Nephron (organoid): ENCODE measurements around the gene ASAP2.

Source experiments
- H3K27ac Mint-ChIP-seq, 3 experiments: 2 replicates each; pipeline ENCODE4 v1.8.0; 2020; ENCODE audit warnings: mixed read lengths in 3 of 3, mild to moderate bottlenecking in 2 of 3, moderate library complexity in 1 of 3
- H3K27me3 Mint-ChIP-seq: 2 replicates; pipeline ENCODE4 v1.8.0; 2021; ENCODE audit warnings: low read depth, mild to moderate bottlenecking, moderate library complexity, mixed read lengths
- H3K36me3 Mint-ChIP-seq: 2 replicates; pipeline ENCODE4 v1.8.0; 2020; ENCODE audit warnings: low read depth, mixed read lengths
- H3K4me1 Mint-ChIP-seq: 2 replicates; pipeline ENCODE4 v1.8.0; 2020; ENCODE audit warnings: mixed read lengths
- H3K4me3 Mint-ChIP-seq, 3 experiments: 2 replicates each; pipeline ENCODE4 v1.8.0; 2020; ENCODE audit warnings: mild to moderate bottlenecking in 3 of 3, mixed read lengths in 3 of 3, moderate library complexity in 2 of 3
- H3K9me3 Mint-ChIP-seq: 2 replicates; pipeline ENCODE4 v1.8.0; 2020; ENCODE audit warnings: mixed read lengths
- TF ChIP-seq, protein P1 (sequence below), 3 experiments: fragments of 200-600 bp; sonication (generic); IDR thresholded peaks; one replicate each; pipeline ENCODE4 v1.5.0; 2021; ENCODE audit warnings: antibody characterized with exemption in 3 of 3; ENCODE audit not compliant: unreplicated experiment in 3 of 3

ASAP2 gene

DNA sequence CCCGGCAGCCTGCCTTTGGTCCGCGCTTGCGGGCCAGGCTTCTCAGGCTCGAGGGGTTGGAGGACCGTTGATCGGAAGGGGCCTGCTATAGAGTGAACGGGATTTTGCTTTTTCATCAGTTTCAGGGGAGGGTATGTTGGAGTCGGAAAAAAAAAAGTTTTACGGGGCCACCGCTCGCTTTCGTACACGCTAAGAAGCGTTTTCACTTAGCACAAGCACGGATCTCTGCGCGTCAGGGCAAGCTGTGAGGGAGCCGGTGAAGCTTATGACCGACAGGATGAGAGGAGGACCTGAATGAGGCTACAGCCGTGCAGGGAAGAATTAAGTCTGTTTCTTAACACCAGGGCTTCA is 217.3 kb downstream of the ASAP2 start:
- Mint-ChIP-seq H3K4me1 (peaks cover 23% of the 10 kb centered on the region), H3K27ac (peak overlapping the region in 1 of 3 experiments; percentile 89), H3K27me3 (no peaks in the 10 kb centered on the region), H3K36me3 (no peaks in the 10 kb centered on the region), H3K4me3 (no peak overlapping the region), H3K9me3 (no peaks in the 10 kb centered on the region)
- TF ChIP-seq, protein P1, sequence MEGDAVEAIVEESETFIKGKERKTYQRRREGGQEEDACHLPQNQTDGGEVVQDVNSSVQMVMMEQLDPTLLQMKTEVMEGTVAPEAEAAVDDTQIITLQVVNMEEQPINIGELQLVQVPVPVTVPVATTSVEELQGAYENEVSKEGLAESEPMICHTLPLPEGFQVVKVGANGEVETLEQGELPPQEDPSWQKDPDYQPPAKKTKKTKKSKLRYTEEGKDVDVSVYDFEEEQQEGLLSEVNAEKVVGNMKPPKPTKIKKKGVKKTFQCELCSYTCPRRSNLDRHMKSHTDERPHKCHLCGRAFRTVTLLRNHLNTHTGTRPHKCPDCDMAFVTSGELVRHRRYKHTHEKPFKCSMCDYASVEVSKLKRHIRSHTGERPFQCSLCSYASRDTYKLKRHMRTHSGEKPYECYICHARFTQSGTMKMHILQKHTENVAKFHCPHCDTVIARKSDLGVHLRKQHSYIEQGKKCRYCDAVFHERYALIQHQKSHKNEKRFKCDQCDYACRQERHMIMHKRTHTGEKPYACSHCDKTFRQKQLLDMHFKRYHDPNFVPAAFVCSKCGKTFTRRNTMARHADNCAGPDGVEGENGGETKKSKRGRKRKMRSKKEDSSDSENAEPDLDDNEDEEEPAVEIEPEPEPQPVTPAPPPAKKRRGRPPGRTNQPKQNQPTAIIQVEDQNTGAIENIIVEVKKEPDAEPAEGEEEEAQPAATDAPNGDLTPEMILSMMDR (IDR thresholded peaks at IDR 0.05; ENCODE audit: unreplicated experiment in 3 of 3) = no peak

DNA sequence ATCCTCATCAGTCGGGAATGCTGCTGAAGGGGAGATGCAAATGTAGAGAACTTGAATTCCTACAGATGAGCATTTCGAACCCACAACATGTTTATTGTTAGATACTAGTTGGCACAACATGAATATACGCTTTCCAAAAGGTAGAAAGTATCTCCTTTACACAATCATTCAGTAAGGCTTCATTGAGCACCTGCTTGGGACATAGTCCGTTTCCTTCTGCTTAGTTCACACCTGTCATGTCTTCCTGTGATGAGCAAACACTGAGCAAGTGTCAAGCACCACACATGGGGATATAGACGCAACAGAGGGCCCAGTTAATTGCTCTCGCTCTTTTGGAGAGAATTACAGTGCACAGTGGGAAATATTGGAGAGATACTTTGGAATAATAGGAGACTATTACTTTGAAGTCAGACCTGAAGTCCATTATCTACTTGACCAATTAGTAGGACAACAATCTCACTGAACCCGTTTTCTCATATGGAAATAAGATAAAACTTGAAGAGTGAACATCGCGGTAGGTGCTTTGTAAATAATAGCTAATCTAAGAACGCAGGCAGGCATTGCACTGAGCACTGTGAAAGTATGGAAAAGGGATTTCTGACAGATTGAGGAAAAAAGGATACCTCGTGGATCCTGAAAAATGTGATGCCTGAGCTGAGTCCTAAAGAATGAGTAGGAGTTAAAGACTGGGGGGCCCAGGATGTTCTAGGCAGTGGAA is 218.0 kb downstream of the ASAP2 start:
- Mint-ChIP-seq H3K4me3 (no peak overlapping the region), H3K4me1 (peaks cover 22% of the 10 kb centered on the region), H3K36me3 (peaks cover under 1% of the 10 kb centered on the region), H3K9me3 (no peaks in the 10 kb centered on the region), H3K27ac (peak overlapping the region in 1 of 3 experiments; percentile 89), H3K27me3 (no peaks in the 10 kb centered on the region)
- TF ChIP-seq, protein P1 (IDR thresholded peaks at IDR 0.05; ENCODE audit: unreplicated experiment in 3 of 3) = no peak

DNA sequence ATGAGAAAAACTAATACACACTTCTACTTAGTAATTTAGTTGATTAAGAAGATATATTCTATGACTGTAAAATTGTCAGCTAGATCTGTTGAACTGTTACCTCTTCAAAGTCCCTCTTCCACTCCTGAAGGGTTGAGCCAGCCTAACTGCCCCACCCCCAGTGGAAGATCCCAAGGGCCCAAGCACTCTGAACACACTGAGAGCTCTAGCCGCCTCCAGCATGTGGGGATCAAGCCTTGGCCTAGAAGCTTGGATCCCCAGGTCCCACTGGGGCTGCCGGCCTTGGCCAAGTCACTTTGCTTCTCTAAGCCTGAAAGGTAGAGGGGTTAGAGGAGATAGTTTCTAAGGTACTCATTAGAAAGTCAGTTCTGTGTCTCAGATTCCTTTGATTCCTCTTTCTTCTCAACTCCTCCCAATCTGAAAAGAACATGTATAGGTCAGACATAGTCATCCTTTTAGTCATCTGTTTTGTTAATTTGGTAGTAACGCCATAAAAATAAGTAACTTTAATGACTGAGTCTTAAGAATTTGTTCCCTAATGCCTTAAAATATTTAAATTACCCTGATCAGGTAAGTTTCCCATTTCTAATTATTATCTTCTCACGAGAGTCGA is 222.5 kb downstream of the ASAP2 start:
- Mint-ChIP-seq H3K4me3 (no peak overlapping the region), H3K27ac (no peak overlapping the region), H3K36me3 (peaks cover 35% of the 10 kb centered on the region), H3K4me1 (no peaks in the 10 kb centered on the region), H3K9me3 (no peaks in the 10 kb centered on the region), H3K27me3 (no peaks in the 10 kb centered on the region)
- TF ChIP-seq, protein P1 (IDR thresholded peaks at IDR 0.05; ENCODE audit: unreplicated experiment in 3 of 3) = no peak

DNA sequence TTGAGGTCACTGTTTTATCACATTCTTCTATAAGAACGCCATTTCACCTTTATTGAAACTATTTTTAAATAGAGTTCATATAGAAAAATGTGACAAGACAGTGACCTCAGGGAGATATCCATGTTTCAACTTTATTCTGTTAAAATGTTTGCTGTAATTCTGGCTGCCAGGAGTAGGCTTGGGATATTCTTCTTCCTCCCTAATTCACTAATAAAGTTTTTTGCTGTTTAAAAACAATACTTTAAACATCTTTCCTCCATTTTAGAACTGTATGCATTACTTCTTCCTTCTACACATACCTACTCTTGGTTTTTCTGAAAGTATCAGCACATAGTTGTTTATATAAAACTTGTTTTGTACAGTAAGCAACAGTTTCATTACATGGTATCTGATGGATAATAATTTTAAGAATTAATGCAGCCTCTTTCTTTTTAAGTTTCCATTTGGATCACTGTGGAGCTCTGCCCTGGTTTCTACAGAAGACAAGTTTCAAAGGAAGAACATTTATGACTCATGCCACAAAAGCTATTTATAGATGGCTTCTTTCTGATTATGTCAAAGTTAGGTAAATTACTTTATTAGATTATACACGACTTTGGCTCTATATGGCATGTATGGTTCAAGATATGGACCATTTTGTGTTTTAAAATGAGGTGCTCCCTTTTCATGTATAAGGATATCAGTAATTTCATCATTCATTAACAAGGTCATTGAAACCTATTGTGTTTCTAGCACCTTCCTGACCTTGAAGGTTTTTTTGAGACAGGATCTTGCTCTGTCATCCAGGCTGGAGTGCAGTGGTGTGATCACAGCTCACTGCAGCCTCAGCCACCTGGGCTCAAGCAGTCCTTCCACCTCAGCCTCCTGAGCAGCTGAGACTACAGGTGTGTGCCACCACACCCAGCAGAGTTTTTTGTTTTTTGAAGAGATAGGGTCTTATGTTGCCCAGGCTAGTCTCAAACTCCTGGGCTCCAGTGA is 224.0 kb downstream of the ASAP2 start:
- H3K4me3 Mint-ChIP-seq = no peak overlapping the region
- no peaks in the 10 kb centered on the region for H3K9me3 Mint-ChIP-seq
- H3K4me1 Mint-ChIP-seq = no peaks in the 10 kb centered on the region

DNA sequence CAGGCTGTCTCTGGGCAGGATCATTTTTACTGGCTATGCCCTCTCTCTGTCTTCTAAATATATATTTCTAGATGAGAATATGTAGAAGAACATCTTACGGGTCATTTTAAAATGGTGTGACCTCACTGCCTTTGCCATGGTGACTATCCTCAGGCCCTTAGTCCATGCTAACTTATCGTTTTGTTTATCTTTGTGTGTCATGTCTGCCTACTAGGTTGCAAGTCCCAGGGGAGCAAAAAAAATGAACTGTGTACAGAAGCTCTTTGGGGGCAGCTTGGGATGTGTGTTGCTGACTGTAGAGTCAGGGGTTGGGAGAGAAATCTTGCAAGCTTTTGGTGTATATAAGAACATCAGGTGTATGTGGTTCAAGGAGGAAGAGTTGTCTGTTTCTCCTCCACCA is 227.9 kb downstream of the ASAP2 start:
- Mint-ChIP-seq H3K4me3 (no peak overlapping the region), H3K4me1 (no peaks in the 10 kb centered on the region), H3K36me3 (peaks cover 73% of the 10 kb centered on the region), H3K27me3 (no peaks in the 10 kb centered on the region), H3K9me3 (no peaks in the 10 kb centered on the region), H3K27ac (no peak overlapping the region)
- TF ChIP-seq, protein P1 (IDR thresholded peaks at IDR 0.05; ENCODE audit: unreplicated experiment in 3 of 3) = no peak

More for the DNA sequence above, 224.0 kb downstream of the ASAP2 start:
- Mint-ChIP-seq H3K27ac (no peak overlapping the region), H3K36me3 (peaks cover 45% of the 10 kb centered on the region), H3K27me3 (no peaks in the 10 kb centered on the region)
- TF ChIP-seq, protein P1 (IDR thresholded peaks at IDR 0.05; ENCODE audit: unreplicated experiment in 3 of 3) = no peak
